Endothelial cell of umbilical vein (primary cell): Measurements from ENCODE around the gene HPF1. TPM values are rescaled to one million over a fixed set of nuclear protein-coding genes. Genes with fewer than 3 reads are reported as not detected.
"Not testable (repeated sequence)": the region's sequence is repeated elsewhere in the genome, so short reads cannot be mapped to it uniquely, and the experiment has no call there.

Experiments used
- BruUV-seq: library from RNA; stranded (reverse); fragments of 400-500 nt; replicated peaks from 2 replicates; lab custom pipeline; 2021; lab: Mats Ljungman, UMichigan
- CTCF ChIA-PET: fragments of 300-600, 350-600 bp; sonication (Branson Sonifier 250); formaldehyde crosslinking; loops from one replicate; lab custom pipeline; 2021; ENCODE audit warnings: antibody characterized with exemption, inconsistent platforms; lab: Charles Lee
- POLR2A ChIA-PET: fragments of 300-600, 350-600 bp; sonication (Branson Sonifier 250); formaldehyde crosslinking; loops from one replicate; lab custom pipeline; 2021; ENCODE audit warnings: antibody characterized with exemption, inconsistent platforms; lab: Charles Lee
- DNase-seq: peaks from one replicate; pipeline ENCODE4 v3.0.0-alpha.2; 2011; ENCODE audit warnings: low read depth, low spot score
- FAIRE-seq: peaks from 2 replicates; lab custom pipeline; 2011; peaks lifted over from hg19 to GRCh38; lab: Jason Lieb, UNC
- H2AFZ ChIP-seq: 2 replicates; pipeline ENCODE4 v1.6.0; 2012; ENCODE audit warnings: low read depth, low read length, control low read depth, inconsistent platforms
- H3K27ac ChIP-seq: 2 replicates; pipeline ENCODE4 v1.5.1; 2011; ENCODE audit warnings: low read depth, mild to moderate bottlenecking, control low read depth, low read length, moderate library complexity; ENCODE audit not compliant: insufficient read depth
- H3K27me3 ChIP-seq, 2 experiments: 2 replicates each; pipeline versions ENCODE4 v1.6.0 to v1.6.1; 2011; ENCODE audit warnings: low read length in 2 of 2, mixed read lengths in 1 of 2; ENCODE audit not compliant: control insufficient read depth in 2 of 2, insufficient read depth in 2 of 2
- H3K36me3 ChIP-seq, 2 experiments: 2 replicates in 1 of 2; 3 replicates in 1 of 2; pipeline ENCODE4 v1.5.1; 2011; ENCODE audit warnings: low read length in 2 of 2, mild to moderate bottlenecking in 1 of 2, moderate library complexity in 1 of 2; ENCODE audit not compliant: control insufficient read depth in 2 of 2, insufficient read depth in 2 of 2; ENCODE audit errors: extremely low read depth in 1 of 2
- H3K4me1 ChIP-seq: 3 replicates; pipeline ENCODE4 v1.5.1; 2011; ENCODE audit warnings: mild to moderate bottlenecking, low read length; ENCODE audit not compliant: control insufficient read depth, insufficient read depth; ENCODE audit errors: extremely low read depth
- H3K4me2 ChIP-seq: 2 replicates; pipeline ENCODE4 v1.6.1; 2011; ENCODE audit warnings: low read length, control low read depth, mixed read lengths; ENCODE audit not compliant: insufficient read depth
- H3K4me3 ChIP-seq, 3 experiments: fragments of 200-600 bp in 1 of 3; sonication (generic), shearing (Covaris generic) in 1 of 3; replicated peaks in 1 of 3; 2 replicates each; pipeline ENCODE4 v1.5.1; 2011 to 2016; ENCODE audit warnings: control low read depth in 3 of 3, low read length in 3 of 3, mild to moderate bottlenecking in 2 of 3, inconsistent platforms in 1 of 3, low read depth in 1 of 3, moderate library complexity in 1 of 3; ENCODE audit not compliant: insufficient read depth in 1 of 3
- H3K79me2 ChIP-seq: 2 replicates; pipeline ENCODE4 v1.6.0; 2012; ENCODE audit warnings: low read length, inconsistent platforms; ENCODE audit not compliant: control insufficient read depth, insufficient read depth
- H3K9ac ChIP-seq: replicated peaks from 2 replicates; pipeline ENCODE3; 2011; ENCODE audit warnings: low read length, control low read depth; ENCODE audit not compliant: insufficient read depth; ENCODE audit errors: extremely low read depth
- H3K9me1 ChIP-seq: replicated peaks from 3 replicates; pipeline ENCODE4 v1.6.0; 2011; ENCODE audit warnings: mild to moderate bottlenecking, low read length; ENCODE audit not compliant: control insufficient read depth, insufficient read depth; ENCODE audit errors: extremely low read depth
- H3K9me3 ChIP-seq: replicated peaks from 2 replicates; pipeline ENCODE4 v1.5.1; 2012; ENCODE audit warnings: low read length, inconsistent platforms; ENCODE audit not compliant: control insufficient read depth, insufficient read depth
- H4K20me1 ChIP-seq: replicated peaks from 2 replicates; pipeline ENCODE3; 2011; ENCODE audit warnings: mild to moderate bottlenecking, low read length; ENCODE audit not compliant: control insufficient read depth, insufficient read depth; ENCODE audit errors: extremely low read depth
- CTCF ChIP-seq, 2 donors: IDR thresholded peaks; 1 replicate in 1 of 2; 2 replicates in 1 of 2; pipeline ENCODE4 v1.5.1; 2011; ENCODE audit warnings: low read length in 2 of 2, mild to moderate bottlenecking in 2 of 2, moderate library complexity in 2 of 2, control low read depth in 1 of 2, inconsistent platforms in 1 of 2, low read depth in 1 of 2; ENCODE audit not compliant: insufficient read depth in 1 of 2; ENCODE audit errors: extremely low read depth in 1 of 2
- EZH2 ChIP-seq: IDR thresholded peaks from 2 replicates; pipeline ENCODE4 v1.6.1; 2012; ENCODE audit warnings: borderline replicate concordance, low read depth, mild to moderate bottlenecking, moderate library complexity, low read length, inconsistent platforms; ENCODE audit not compliant: severe bottlenecking
- FOS ChIP-seq: IDR thresholded peaks from 2 replicates; pipeline ENCODE4 v1.6.1; 2011; ENCODE audit warnings: mild to moderate bottlenecking, low read length, moderate library complexity, borderline replicate concordance; ENCODE audit not compliant: insufficient read depth
- GATA2 ChIP-seq: IDR thresholded peaks from 2 replicates; pipeline ENCODE4 v1.7.0; 2011; ENCODE audit warnings: low read depth, mild to moderate bottlenecking, moderate library complexity, mixed read lengths, low read length; ENCODE audit not compliant: insufficient read length, insufficient read depth
- JUN ChIP-seq: IDR thresholded peaks from 2 replicates; pipeline ENCODE4 v1.6.1; 2011; ENCODE audit warnings: borderline replicate concordance, low read depth; ENCODE audit not compliant: insufficient read length, insufficient read depth
- MYC ChIP-seq: IDR thresholded peaks from one replicate; pipeline ENCODE4 v1.6.1; 2011; ENCODE audit warnings: mild to moderate bottlenecking, low read depth, low read length
- POLR2A ChIP-seq: IDR thresholded peaks from 2 replicates; pipeline ENCODE4 v1.6.1; 2012; ENCODE audit warnings: low read depth, mild to moderate bottlenecking, control low read depth, low read length
- POLR2AphosphoS5 ChIP-seq: IDR thresholded peaks from 2 replicates; pipeline ENCODE4 v1.6.1; 2012; ENCODE audit warnings: low read depth, mild to moderate bottlenecking, control low read depth, low read length, moderate library complexity; ENCODE audit not compliant: insufficient read depth
- dilution Hi-C: fragments of 300-500 bp; cut with MboI; formaldehyde crosslinking; loops from one replicate; pipeline ENCODE4 v1.15.0; 2019; ENCODE audit warnings: low sequenced_read_pairs; ENCODE audit not compliant: extremely low pct_ligation_motif_present
- intact Hi-C: fragments of 100-400 bp; cut with micrococcal nuclease; formaldehyde crosslinking; loops from one replicate; pipeline ENCODE4 v1.10.0; 2022
- polyA plus RNA-seq, 4 experiments: library from polyadenylated mRNA; depleted of rRNA in 3 of 4; stranded (reverse) in 3 of 4; unstranded in 1 of 4; fragments of >200 nt; gene quantifications; 2 replicates each; pipeline versions ENCODE4 v1.2.1 to v1.2.3, GENCODE V29; 2011 to 2012; ENCODE audit warnings: missing spikeins in 1 of 4
- total RNA-seq: library from RNA; stranded (reverse); gene quantifications from 2 replicates; pipeline ENCODE4 v1.2.3, GENCODE V29; 2021
- TF ChIP-seq, protein P1 (sequence below): IDR thresholded peaks from 2 replicates; pipeline ENCODE4 v1.6.1; 2011; ENCODE audit not compliant: insufficient read depth, insufficient read length

The HPF1 gene
- total and polyA plus RNA-seq, 2 donors (not counting 3 experiments of a cell fraction or from before 2014, with no cell fraction given) = 16.1 to 30.3 TPM

GRCh38 chr4:169773889-169774288 lies 16.1 kb upstream of the HPF1 start:
- ChIA-PET POLR2A (no interaction called here), CTCF (interaction anchor here (1.0 to 4.5 kb wide), 3 partner anchors 8 to 161 kb away, joined by 3 to 46 read pairs (median 4); partner anchors contain the start of genes HPF1 and NEK1)
- no peak overlapping the region for H3K4me2 ChIP-seq
- TF ChIP-seq POLR2A = no peak
- TF ChIP-seq FOS = no peak
- no peak for TF ChIP-seq MYC
- no peak for TF ChIP-seq JUN
- no peak for TF ChIP-seq EZH2
- no peak for TF ChIP-seq POLR2AphosphoS5
- TF ChIP-seq CTCF (IDR thresholded peaks at IDR 0.05; ENCODE audit: extremely low read depth in 1 of 2, insufficient read depth in 1 of 2, low read depth in 1 of 2, low read length in 2 of 2) = no peak
- TF ChIP-seq, protein P1, sequence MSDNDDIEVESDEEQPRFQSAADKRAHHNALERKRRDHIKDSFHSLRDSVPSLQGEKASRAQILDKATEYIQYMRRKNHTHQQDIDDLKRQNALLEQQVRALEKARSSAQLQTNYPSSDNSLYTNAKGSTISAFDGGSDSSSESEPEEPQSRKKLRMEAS = no peak
- no peak for TF ChIP-seq GATA2
- H3K79me2 ChIP-seq = no peaks in the 10 kb centered on the region
- H3K9me1 ChIP-seq = no peaks in the 10 kb centered on the region
- intact Hi-C loops = loop anchor here (1.0 kb wide), 1 partner anchor 161 kb away; no protein-coding TSS in a partner anchor
- no peak overlapping the region for H3K4me3 ChIP-seq
- no peak overlapping the region for H2AFZ ChIP-seq
- H3K4me1 ChIP-seq = peaks cover 9% of the 10 kb centered on the region
- H3K36me3 ChIP-seq = no peaks in the 10 kb centered on the region
- FAIRE-seq (no peak), DNase-seq (no peak)
- no peak overlapping the region for H3K9ac ChIP-seq
- H3K27ac ChIP-seq = no peak overlapping the region
- no peaks in the 10 kb centered on the region for H3K9me3 ChIP-seq
- dilution Hi-C loops = no loop called here
- BruUV-seq = no TSS peak
- no peaks in the 10 kb centered on the region for H4K20me1 ChIP-seq
- H3K27me3 ChIP-seq = peaks cover 7 to 14% of the 10 kb centered on the region in 2 experiments

- H2AFZ ChIP-seq, BruUV-seq, H3K27ac ChIP-seq, H3K9me1 ChIP-seq, H3K9me3 ChIP-seq, DNase-seq, H3K4me1 ChIP-seq, H4K20me1 ChIP-seq, H3K36me3 ChIP-seq, intact Hi-C loops, H3K4me3 ChIP-seq, POLR2A ChIA-PET, H3K4me2 ChIP-seq, H3K9ac ChIP-seq, H3K79me2 ChIP-seq, FAIRE-seq, dilution Hi-C loops: not testable (repeated sequence)
- CTCF ChIA-PET = interaction anchor here (1.5 kb wide), 1 partner anchor 108 kb away, joined by 3 read pairs; no protein-coding TSS in a partner anchor
- H3K27me3 ChIP-seq = peaks cover 15 to 17% of the 10 kb centered on the region in 2 experiments
Observed at GRCh38 chr4:169771556-169772080, 13.9 kb upstream of the HPF1 start.
